GM18951 (cell line): Measurements from ENCODE around the gene CTSK.

ENCODE experiments used
- POLR2A ChIP-seq: IDR thresholded peaks from 4 replicates; pipeline ENCODE4 v1.6.1; 2011; ENCODE audit warnings: mild to moderate bottlenecking; ENCODE audit not compliant: insufficient read length, insufficient read depth; ENCODE audit errors: extremely low read depth
- in situ Hi-C: fragments of 300-500 bp; cut with MboI; formaldehyde crosslinking; loops from one replicate; pipeline ENCODE4 v1.12.0; 2022; ENCODE audit warnings: low sequenced_read_pairs, mixed read lengths, inconsistent platforms; ENCODE audit not compliant: unreplicated experiment

Gene CTSK

GRCh38 chr1:150762552-150762951 is 45.5 kb downstream of the CTSK start:
- no peak for TF ChIP-seq POLR2A
- in situ Hi-C loops, result no loop called here

GRCh38 chr1:150761801-150762200 is 46.3 kb downstream of the CTSK start:
- TF ChIP-seq POLR2A, result no peak
- in situ Hi-C loops, result no loop called here

DNA sequence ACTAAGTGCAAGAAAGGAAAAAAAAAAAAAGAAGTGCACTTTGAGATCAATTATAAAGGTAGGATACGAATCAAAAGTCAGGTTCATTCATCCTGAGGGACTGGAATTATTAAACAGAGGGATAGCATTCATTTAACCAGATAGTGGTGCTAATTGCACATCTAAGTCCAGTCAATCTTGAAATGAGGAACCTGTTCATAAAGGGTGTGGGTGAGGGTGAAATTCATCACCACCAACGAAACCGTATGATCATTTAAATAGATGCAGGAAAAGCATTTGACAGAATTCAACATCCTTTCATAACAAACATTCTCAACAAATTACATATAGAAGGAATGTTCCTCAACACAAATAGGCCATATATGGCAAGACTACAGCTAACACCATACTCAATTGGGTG is 48.0 kb downstream of the CTSK start:
- in situ Hi-C loops, result no loop called here
- no peak for TF ChIP-seq POLR2A

DNA sequence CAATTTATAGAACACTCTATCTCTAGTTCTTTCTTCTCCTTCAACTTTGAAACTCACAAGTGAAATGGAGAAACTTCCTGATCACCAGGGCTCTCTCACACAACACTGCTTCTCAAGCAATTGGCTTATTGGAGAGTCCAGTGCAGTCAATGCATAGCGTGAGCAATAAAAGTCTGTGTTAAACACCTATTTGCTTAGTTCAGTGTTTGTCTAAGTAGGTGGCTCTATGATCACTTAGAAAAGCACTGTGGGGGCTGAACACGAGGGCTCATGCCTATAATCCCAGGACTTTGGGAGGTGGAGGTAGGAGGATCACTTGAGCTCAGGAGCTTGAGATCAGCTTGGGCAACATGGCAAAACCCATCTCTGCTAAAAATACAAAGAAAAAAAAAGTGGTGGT is 54.6 kb downstream of the CTSK start:
- in situ Hi-C loops, result no loop called here
- no peak for TF ChIP-seq POLR2A

DNA sequence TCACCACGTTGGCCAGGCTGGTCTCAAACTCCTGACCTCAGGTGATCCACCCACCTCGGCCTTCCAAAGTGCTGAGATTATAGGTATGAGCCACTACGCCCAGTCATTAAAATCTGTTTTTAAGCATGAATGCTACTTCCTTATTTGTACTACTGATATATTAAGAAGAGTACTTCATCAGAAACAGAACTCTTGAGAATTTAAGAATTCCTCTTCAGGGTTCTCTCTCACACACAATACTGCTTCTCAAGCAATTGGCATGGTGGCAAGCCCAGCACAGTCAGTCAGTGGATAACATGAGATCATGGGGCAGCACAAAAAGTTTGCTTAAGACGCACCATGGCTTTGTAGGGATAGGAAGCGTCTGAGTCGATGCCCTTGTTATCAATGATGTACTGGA is 56.6 kb downstream of the CTSK start:
- no peak for TF ChIP-seq POLR2A
- in situ Hi-C loops, result no loop called here

DNA sequence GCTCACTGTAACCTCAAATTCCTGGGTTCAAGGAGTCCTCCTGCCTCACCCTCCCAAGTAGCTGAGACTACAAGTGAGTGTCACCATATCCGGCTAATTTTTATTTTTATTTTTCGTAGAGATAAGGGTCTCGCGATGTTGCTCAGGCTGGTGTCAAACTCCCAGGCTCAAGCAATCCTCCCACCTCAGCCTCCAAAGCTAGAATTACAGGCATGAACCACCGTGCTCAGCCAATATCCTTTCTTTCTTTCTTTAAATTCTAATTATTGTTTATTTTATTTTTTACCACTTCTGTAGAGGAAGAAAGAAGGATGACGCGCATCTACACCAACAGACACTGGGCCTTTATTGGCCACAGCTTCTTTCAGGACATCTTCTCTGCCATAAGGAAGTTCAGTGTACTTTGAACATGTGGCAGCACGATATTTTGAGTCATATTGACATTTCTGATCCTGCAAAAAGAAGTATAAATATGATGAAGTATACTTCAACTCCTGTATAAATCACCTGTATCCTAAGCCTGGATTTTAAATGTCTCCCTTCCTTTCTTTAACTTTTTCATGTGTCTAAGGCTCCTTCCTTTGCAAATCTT is 58.2 kb downstream of the CTSK start:
- in situ Hi-C loops, result no loop called here
- TF ChIP-seq POLR2A, result no peak

DNA sequence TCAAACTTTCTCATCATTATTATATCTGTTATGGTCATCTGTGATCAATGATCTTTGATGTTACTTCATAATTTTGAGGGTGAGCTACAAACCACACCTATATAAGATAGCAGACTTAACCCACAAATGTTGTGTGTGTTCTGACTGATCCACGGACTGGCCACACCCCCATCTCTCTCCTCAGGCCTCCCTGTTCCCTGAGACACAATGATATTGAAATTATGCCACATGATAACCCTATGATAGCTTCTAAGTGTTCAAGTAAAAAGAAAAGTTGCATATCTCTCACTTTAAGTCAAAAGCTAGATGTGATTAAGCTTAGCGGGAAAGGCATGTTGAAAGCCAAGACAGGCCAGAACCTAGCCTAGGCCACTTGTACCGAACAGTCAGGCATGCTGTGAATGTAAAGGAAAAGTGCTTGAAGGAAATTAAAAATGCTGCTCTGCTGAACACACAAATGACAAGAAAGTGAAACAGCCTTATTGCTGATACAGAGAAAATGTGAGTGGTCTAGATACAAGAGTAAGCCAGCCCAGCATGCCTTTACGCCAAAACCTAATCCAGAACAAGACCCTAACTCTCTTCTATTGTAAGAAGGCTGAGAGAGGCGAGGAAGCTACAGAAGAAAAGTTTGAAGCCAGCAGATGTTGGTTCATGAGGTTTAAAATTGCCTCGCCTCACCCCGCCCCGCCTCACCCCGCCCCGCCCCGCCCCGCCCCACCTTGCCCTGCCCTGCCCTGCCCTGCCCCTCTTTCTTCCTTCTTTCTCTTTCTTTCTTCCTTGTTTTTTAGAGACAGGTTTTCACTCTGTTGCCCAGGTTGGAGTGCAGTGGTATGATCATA is 59.0 kb downstream of the CTSK start:
- TF ChIP-seq POLR2A, result no peak

More for the DNA sequence above, 59.0 kb downstream of the CTSK start:
- in situ Hi-C loops, result no loop called here
